Activated T-cell treated with anti-CD3 and anti-CD28 coated beads, Interleukin-2, amount 50 U/mL, for 48 hours (primary cell): ENCODE results near the gene RAMP1.

Experiments used
- DNase-seq, 2 experiments: peaks; one replicate each; pipeline ENCODE4 v3.0.0-alpha.2; 2020

The RAMP1 gene

GRCh38 chr2:237877576-237878307 is 18.3 kb downstream of the RAMP1 start:
- no peak for DNase-seq

DNA sequence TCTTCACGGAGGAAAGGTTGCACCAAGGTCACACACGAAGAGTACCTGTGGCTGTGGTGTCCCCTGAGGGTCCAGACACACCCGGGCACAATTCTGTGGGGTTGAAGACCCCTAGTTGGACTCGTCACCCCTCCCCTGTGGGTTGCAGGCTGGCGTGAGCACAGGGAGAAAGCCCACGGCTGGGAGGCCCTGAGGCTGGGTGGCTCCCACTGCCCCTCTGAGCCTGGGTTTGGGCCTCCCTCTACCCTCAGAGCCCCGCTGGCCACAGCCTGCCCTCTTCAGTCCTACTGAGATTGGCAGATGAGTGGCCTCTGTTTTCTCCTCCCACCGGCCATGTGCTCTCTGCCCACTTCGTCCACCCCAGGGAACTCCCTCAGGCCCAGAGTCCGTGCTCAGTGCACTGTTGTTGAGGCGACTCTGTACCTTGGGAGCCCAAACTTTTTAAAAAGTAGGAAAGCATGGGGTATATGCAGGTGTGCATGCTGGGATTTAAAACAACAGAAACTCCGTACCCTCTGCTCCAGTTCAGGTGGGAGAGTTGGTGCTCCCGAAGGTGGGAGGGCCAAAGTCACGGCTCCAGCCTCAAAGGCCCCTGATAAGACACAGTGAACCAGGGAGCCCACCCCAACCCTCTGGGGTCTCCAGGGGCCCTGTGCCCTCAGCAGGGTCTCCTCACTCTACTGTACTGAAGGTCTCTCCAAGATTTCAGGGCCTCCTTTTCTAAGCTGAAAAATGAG is 19.1 kb downstream of the RAMP1 start:
- no peak for DNase-seq

GRCh38 chr2:237879058-237879430 is 19.6 kb downstream of the RAMP1 start:
- no peak for DNase-seq

DNA sequence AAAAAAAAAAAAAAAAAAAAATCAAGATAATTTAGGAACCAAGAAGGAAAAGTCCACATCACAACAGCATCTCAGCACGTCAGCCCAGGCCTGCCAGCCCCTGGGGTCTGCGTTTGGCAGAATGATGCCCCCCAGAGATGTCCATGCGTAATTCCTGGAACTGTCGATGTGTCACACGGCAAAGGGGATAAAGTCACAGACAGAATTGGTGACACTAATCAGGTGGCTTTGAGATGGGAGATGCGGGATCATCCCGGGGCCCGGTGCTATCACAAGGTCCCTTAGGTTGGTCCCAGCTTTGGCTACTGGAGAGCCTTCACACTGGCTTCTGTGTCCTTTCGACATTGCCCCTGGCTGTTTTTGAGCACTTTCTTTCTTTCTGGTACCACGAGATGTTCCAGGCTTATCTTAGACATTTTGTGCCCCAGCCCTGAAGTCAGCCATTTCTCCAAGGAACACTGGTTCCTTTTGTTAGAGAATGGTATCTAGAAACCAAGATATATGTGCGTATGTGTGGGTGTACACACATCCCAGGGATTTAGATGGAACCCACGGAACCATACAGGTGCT is 20.7 kb downstream of the RAMP1 start:
- no peak for DNase-seq

DNA sequence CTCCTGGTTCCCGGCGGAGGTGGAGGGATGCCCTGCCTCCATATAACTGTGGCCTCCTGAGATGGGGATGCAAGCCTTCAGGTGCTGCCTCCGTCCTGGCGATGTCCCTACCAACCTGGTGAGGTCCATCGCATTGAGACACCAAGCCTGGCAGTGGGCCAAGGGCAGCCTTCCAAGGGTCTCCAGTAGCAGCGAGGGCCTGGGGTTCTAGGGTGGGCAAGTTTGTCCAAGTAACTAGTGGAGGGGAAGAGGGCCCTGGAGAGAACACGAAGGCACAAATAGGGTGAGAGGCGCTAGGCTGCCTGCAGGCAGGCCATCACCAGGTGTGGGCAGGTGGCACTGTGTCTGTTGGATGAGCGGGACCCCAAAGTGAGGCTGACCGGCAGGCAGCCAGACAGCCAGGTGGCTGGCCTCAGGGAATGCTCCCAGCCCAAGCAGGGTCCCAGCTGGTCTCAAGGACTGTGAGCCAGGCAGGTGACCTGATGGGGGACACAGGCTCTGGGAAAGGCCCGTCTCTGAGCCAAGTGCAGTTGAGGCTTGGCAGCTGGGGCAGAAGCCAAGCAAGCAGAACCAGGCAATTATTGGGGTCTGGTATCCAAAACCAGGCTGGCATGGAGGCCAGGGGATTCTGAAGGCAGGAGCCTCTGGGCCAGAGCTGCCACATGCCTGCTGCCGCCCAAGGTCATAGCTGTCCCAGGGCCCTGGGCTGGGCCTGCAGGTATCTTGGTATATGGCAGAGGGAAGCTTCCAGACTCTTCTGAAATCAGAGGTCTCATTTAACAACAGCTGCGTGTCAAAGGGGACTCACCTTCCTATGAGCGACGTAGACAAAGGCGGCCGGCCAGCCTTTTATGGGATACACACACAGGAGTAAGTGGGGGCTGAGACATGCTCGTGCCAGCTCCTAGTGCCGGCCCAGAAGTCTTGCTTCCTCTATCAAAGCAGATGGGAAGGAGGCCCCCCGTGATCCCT is 23.4 kb downstream of the RAMP1 start:
- no peak for DNase-seq

- DNase-seq = no peak
Observed at GRCh38 chr2:237883951-237884446, 24.6 kb downstream of the RAMP1 start.

DNA sequence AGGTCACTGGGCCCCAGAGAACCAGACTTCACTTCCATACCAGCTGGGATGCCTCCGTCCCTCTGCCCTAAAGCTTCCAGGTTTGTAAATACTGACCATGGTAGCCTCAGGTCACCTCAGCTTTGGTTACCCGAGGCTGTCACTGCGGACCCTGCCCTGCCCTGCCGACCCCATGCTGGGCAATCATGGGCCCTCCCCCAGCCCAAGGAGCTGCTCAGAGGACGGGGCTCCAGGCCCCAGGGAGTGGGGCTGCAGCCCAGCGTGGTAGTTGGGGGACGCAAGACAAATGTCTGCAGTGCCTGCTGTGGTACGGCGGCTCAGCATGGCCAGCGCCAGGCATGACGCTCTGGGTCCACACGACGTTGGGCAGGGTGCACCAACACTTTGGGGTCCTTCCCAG is 25.3 kb downstream of the RAMP1 start:
- DNase-seq = no peak

DNA sequence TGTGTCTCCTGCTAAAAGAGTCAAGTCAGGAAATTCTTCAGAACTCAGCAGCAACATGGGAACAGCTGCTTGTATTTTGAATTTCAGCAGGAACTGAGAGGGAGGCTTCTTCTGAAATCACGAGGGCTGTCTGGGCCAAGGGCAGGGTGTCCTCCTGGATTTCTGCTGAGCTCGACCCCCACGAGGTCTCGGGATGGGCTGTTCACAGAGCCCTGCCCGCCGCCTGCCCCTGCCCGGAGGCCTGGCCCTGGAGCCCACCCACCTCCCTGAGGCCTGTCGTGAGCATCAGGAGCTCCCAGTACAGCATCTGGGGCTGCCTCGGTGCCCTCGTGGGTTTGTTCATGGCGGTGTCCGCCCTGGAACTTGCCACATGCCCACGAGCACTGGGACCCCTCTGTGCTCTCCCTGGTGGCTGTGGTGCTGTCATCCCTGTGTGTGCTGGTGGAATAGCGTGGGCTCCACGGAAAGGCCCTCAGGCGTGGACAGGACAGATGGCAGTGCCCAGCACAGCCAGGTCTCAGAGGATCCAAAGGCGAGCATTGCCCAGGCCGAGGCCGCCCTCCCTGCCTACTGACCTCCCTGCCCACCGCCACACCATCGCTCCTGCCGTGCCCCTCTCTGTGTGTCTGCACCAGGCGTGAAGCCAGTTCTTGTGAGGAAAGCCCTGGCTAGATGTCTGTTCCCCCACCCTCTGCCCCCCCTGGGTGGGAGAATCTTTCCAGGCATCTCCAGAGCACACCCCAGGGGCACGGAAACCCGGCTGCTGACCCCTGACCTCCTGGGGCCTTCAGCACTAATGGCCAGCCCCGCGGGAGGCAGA is 25.9 kb downstream of the RAMP1 start:
- no peak for DNase-seq

GRCh38 chr2:237885931-237886684 is 26.7 kb downstream of the RAMP1 start:
- DNase-seq = no peak

DNA sequence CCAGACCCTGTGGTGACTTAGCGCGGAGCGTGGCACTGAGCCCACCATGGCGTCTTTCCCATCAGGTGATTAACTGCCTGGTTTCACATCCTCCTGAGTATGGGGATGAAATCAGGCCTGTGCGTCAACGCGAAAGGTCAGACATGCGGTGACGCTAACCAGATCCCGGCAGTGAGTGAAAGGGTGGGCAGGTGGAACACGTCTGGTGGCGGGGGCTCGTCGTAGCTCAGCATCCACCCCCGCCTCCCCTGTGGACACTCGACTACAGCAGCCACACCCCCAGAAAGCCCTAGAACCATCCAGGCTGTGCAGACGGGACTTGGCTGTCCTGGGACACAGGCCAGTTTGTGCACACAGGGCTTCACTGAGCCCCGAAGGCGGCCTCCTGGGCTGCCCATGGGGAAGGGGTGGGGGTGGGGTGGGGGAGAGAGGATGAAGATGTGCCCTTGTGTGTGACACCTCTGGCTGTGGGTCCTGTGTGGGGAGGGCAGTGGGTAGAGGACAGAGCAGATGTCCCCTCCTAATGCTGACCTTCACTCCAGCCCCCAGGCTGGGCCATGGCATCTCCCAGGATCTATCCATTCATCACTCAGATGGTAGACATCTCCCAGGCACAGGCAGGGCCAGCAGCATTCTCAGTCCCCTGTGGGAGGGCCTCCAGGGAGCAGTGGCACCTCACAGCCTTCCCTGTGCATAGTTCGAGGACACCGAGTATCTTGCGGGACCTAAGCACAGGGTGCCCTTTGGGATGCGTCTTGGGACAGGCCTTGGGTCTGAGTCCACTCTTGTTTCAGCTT is 27.5 kb downstream of the RAMP1 start:
- no peak for DNase-seq

GRCh38 chr2:237888389-237888788 is 29.0 kb downstream of the RAMP1 start:
- DNase-seq = no peak

DNA sequence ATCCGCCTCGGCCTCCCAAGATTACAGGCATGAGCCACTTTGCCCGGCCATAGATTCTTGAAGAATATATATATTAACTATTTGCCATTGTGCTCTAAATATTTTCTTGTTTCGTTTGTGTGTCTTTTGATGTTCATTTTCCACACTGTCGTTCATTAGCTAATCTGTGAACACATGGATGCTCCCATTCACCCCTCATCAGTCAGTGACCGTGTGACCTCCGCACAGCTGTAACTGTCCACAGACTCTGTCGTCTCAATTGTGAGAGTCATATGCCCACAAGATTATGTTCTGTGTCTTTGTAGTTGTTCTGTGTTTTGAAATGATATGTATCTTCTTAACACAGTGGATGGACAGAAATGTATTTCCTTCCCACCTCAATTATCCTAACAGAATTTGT is 29.6 kb downstream of the RAMP1 start:
- no peak for DNase-seq

GRCh38 chr2:237889811-237890210 is 30.4 kb downstream of the RAMP1 start:
- no peak for DNase-seq

DNA sequence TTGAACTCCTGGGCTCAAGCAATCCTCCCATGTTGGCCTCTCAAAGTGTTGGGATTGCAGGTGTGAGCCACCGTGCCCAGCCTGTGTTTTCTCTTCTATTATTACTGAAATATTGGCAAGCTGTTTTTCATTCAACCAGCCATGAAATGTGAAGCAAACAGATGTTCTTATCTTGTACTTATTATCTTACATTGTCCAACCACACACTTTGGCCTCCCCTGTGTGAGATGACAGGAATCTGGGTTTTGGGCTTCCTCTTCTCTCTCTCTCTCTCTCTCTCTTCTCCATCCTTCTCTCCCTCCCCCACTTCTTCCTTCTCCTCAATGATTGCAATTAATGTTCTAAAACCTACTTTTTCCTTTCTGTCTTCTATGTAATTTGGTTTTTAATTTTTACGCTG is 33.1 kb downstream of the RAMP1 start:
- DNase-seq = no peak

- no peak for DNase-seq
Observed at GRCh38 chr2:237892984-237893595, 33.7 kb downstream of the RAMP1 start.

- DNase-seq = no peak
Observed at GRCh38 chr2:237894396-237894979, 35.1 kb downstream of the RAMP1 start.

GRCh38 chr2:237894986-237895543 is 35.6 kb downstream of the RAMP1 start:
- DNase-seq = no peak

DNA sequence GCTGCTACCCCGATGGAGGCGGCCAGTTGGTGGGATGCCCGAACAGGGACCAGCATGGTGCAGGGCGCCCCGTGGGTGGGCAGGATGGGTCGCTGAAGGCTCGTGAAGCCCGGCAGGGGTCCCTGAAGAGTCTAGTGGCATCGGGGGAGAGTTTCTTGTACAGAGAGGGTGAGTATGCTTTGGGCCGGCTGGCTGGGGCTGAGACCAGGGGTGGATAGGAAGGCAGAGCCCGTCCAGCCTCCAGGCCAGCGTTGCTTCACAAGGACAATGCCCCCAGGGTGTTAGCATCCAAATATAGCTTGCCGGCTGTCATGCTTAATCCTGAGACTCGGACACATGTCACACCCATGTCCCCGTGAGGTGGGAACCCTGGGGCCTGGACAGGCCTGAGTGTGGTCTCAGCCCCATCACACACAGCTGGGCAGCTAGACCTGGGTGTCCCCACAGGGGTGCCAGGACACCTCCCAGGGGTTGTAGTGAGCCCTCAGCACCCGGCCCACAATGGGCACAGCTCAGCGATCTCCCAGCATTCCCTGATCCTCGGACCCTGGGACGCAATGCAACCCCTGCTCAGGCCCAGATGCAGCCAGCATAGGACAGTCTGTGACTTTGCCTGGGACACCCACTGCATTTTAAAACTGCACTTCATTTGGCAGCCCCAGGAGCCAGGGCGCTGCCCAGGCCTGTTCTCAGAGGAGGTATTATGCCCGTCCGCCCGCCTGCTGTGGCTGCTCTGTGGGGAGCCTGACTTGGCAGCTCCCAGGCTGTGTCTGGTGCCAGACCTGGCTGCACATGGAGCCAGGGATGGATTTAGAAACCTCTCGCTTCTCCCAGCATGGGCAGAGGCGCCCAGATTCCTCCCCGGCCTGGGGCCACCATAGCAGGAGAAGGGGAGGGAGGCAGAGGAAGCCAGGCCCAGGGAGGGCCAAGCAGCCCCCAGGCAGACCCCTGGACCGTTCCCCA is 36.4 kb downstream of the RAMP1 start:
- DNase-seq = no peak
